Measurements from ENCODE around the gene ALPK3.
"Not testable (repeated sequence)": the region's sequence is repeated elsewhere in the genome, so short reads cannot be mapped to it uniquely, and the experiment has no call there.

ALPK3 gene

DNA sequence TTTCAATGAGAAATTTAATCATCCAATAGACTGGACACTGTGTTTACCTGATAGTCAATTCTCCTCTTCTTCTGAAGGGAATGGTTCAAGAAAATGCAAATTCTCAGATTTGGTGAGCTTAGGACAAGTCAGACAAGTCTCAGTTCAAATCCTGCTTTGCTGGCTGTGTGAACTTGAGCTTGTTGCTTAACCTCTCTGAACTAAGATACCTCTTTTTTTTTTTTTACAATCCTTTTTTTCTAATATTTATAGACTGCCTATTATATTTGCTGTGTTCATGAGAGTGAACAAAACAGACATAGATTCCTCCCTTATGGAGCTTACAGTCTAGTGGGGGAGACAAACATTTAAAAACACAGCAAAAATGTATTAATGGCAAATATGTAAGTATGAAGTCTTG is 59.1 kb downstream of the ALPK3 start:
- no peak for DNase-seq

DNA sequence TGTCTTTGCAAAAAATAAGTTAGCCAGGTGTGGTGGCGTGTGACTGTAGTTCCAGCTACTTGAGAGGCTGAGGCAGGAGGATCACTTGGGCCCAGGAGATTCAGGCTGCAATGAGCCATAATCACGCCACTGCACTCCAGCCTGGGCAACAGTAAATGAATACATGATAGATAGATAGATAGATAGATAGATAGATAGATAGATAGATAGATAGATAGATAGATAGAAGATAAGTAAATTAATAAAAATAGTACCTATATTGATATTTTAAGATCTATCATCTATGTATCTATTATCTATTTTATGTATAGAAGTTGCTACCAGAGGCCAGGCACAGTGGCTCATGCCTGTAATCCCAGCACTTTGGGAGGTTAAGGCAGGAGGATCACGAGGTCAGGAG is 60.5 kb downstream of the ALPK3 start:
- DNase-seq = not testable (repeated sequence)

DNA sequence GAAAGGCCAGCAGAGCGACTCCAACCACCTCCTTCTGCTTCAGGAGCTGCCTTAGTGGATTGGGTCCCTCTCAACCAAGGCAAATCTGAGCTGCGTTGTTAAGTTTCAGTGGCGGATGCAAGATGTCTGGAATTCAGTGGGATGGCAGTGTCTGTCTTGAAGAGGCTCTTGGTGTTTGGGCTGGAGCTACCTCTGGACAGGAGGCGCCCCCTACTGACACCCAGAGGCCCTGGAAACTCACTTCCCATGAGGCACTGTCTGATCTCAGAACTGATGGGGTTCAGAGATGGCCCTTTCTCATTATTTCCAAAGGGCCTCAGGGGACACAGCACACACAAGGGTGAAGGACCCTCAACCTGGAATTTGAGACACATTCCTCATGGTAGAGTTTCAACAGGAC is 61.3 kb downstream of the ALPK3 start:
- peak; percentile 48 to 50 for DNase-seq

DNA sequence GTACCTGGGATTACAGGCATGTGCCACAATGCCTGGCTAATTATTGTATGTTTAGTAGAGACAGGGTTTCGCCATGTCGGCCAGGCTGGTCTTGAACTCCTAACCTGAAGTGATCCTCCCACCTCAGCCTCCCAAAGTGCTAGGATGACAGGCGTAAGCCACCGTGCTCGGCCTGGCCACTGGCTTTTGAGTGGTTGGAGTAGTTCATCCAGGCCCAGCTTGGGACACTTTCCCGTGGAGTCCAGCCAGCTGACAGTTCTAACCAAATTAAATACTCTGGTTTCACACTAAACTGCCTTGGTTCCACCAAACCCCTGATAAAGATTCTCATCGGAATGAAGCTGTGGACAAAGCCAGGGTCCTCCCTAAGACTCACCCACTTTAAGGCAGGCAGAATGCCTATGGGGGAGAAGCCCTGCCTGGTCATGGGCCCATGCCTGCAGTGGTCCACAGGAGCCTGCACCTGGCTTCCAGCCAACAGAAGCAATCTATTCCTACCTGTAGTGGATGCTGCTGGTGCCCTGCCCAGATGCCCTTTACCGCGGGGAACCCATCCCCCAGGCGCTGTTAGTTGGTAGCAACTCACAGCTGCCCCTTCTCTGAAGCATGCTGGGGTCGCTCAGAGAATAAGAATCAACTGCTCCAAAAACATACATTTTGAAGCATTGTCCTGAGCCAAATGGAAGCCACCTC is 62.1 kb downstream of the ALPK3 start:
- no peak for DNase-seq

DNA sequence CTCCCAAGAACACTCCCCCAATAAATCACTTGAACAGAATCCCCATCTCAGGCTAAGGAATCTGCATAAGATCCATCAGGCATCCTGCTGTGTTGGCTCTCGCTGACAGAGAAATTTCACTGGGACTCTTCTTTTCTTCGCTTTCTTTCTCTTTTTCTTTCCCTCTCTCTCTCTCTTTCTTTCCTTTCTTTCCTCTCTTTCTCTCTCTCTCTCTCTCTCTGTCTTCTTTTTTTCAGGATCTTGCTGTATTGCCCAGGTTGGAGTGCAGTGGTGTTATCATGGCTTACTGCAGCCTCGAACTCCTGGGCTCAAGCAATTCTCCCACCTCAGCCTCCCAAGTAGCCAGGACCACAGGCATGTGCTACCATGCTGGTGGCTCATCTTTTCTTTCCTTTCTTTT is 62.9 kb downstream of the ALPK3 start:
- DNase-seq = no peak

DNA sequence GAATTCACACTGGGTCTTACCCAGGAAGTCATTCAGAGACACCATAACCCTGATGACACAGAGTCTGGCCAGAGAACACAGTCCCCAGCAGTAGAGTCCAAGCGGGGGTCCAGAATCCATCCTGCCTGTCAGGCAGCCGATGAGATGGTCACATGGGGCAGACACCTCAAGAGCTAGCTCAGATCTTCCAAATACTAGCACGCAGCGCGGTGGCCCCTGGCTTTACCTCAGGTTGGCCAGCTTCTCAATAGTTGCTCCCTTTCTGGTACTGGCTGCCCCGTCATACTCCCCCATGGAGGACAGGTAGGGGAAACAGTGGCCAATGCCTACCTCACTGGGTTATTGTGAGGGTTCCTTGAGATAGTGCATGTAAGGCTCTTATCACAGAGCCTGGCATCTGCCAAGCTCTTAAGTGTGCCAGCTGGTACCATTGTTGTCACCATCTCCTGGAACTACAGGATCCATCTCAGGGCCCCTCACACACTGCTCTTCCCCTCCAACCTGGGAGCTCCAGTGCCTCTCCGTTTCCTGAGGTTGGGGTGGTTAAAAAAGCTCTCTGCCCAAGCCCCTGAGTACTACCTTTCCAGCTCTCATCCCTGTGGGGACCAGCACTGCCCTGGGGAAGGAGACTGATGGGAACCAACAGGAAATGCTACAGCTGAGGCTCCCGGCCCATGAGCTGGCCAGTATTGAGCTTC is 63.8 kb downstream of the ALPK3 start:
- no peak for DNase-seq

DNA sequence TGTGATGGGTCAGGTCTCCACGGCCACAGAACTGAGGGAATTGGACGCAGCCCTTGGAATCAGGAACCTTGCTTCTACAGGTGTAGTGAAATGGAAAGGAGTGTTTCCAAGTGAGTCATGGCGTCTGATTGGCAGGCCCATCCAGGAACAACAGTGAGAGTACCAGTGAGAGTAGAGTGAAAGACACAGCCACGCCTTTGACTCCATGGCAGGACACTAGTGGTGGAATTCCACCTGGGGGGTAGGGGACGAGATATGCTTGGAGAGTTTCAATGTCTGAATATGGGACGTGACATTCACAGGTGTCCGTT is 64.3 kb downstream of the ALPK3 start:
- no peak for DNase-seq

DNA sequence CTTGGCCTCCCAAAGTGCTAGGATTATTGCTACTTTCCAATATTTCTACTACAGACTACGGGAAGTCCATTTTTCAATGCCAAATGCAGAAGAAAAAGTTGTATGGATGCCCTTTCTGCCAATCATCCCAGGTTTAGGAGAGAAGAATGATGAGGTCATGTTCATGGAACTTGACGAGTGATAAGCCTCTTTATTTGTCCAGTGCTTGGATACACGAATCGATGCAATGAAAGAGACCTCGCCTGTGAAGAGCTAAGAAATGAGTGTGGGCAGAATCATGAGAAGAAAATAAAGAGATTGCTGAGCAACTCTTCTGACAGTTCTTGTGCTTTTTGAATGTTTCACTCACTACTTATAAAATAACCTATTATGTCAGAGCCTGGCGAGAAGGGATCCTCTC is 66.3 kb downstream of the ALPK3 start:
- no peak for DNase-seq

DNA sequence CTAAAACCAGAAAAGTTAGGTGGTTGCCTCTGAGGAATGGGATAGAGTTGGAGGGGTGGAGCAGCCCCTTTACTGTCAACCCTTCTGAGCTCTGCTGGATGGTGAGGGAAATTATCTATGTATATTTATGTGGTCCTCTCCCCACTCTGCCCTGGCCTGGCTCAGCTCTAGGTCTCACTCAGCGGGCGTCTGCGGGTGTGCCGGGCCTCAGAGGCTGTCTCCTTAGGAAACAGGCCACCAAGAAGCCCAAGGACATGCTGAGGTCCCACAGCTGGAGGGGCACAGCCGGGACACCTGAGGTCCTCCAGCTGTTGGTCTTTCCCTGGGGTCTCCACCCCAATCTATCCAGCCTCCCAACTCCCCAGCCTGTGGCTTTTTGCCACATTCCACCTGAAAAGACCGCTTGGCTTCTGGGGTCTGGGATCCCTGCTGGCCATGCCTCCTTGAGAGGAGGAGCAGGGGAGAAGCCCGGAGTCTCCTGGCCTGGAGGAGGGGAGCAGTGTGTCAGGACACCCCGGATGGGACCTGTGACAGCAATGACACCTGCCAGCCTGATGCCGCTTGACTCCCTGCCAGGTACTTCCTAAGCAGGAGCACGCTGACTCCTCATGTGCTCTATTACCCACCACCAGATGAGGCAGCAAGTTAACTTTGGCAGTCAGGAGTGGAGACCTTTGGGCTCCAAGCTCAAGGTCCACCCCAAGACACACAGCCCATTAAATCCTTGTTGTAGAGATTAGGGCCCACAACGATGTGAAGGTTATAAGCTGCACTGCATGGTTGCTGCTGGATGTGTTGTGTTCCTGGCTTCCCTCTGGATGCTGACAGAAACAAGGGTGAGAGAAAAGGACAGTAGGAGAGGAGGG is 67.0 kb downstream of the ALPK3 start, which contains the start of gene SLC28A1:
Gene SLC28A1, plus strand, starts transcription at position 747 of the 866 bp plus-strand sequence. CDS start 3,099 bp downstream, outside the sequence.
- DNase-seq = no peak

DNA sequence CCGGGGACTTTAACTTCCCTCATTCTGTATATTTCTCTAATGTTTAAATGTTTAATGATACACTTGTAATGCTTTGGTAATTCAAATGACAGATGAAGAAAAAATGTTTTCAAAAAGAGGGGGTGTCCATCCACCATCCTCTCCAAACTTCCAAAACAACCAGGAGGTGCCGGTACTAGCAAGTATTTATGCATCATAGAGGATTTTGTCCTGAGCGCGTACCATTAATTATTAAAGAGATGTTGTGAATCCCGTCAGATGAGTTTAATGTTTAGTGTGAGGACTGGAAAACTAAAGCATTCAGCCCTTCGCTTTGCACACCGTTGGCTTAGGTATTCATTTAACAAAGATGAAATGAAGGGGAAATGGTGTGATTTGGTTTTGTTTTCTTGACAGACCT is 68.6 kb downstream of the ALPK3 start:
- DNase-seq = no peak

DNA sequence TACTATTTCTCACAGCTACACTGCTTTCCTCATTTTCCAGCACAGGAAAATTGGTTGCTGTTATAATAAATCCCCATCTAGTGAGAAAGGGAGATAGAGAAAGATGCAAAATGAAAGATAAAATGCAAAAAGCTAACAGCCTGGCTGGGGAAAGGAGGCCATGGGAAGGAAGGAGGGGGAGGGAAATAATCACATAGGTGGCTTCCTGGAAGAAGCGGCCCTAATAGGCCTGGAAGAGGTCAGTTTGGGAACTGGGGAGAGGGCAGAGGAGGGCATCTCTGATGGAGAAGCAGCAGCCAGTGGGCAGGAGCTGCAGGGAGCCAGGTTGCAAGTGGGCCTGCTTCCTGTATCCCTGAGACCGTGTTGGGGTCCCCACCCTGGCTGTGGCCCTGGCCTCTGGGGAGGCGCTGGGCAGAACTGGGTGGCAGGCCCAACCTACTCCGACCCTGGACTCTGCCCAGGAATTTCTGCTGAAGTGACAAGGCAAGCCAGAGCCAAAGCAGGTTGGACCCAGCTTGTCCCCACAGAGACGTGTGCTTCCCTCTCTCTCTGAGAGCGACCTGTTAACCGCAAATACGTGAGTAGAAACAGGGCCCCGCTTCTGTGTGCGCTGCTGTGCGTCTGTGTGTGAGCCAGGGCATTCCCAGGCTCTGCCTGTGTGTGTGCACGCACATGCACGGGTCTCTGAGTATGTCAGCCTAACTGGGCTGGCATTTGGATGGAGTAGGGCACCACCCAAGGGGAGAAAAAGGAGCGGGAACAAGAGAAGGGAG is 69.2 kb downstream of the ALPK3 start:
- DNase-seq = no peak

DNA sequence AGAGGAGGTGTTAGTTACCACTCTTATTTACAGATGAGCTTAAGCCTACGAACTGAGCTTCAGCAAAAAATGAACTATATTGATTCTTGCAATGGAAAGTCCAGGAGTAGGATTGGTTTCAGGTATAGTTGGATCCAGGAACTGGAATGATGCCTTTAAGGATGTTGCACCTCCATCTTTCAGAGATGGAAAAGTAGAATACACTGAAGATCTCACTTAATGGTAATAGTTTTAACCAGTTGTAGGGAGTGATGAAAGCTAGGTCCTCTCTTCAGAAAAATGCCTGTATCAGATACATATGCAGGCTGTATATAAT is 69.8 kb downstream of the ALPK3 start:
- DNase-seq = no peak

DNA sequence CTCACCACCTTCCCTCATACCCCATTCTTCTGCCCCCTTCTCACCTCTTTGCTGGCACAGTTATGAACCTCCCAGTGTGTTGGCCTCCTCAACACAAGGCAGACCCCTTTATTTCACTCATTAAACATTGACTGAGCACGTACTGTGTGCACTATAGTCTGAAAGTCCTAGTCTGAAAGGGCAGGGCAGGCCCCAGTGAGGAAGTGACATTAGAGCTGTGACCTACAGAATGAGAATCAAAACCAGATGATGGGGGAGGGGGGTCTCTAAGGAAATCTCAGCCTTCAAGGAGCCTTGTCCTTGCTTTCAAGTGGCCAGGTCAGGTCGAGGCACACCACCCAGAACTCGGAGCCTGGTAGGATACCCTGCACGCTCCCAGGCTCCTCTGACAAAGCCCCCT is 70.8 kb downstream of the ALPK3 start:
- DNase-seq = no peak

DNA sequence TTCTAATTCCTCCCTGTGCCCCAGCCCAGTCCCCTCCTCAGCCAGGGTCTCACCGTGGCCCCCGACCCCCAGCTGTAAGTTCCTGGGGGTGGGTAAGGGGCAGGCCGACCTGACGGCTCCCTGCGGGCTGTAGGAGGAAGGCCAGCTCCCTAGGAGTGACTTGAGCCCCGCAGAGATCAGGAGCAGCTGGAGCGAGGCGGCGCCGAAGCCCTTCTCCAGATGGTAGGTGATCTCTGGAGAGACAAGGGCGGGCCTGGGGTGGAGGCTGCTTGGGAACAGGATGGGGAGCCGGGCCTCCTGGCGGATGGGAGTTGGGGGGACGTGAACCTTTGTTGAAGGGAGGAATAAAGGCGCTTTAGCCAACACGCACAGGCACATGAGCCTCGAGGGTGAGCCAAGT is 71.5 kb downstream of the ALPK3 start:
- no peak for DNase-seq

DNA sequence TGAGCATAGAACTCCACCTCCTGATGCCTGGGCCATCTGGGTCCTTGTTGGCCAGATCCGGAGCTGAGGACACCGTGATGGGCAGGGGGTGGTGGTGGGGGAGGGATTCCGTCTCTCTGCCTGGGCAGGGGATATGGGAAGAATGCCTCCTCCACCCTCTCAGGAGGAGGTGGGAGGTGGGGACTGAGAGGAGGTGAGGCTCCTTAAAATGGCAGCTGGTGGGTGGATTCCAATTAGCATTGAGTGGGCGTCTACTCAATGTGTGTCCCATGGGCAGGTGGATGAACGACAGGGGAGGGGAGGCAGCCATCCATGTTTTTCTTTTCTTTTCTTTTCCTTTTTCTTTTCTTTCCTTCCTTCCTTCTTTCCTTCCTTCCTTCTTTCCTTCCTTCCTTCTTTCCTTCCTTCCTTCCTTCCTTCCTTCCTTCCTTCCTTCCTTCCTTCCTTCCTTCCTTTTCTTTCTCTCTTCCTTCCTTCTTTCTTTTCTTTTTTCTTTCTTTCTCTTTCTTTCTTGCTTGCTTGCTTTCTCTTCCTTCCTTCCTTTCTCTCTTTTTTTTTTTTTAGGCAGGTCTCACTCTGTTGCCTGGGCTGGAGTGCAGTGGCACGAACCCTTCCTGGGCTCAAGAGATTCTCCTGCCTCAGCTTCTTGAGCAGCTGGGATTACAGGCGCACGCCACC is 72.3 kb downstream of the ALPK3 start:
- no peak for DNase-seq

DNA sequence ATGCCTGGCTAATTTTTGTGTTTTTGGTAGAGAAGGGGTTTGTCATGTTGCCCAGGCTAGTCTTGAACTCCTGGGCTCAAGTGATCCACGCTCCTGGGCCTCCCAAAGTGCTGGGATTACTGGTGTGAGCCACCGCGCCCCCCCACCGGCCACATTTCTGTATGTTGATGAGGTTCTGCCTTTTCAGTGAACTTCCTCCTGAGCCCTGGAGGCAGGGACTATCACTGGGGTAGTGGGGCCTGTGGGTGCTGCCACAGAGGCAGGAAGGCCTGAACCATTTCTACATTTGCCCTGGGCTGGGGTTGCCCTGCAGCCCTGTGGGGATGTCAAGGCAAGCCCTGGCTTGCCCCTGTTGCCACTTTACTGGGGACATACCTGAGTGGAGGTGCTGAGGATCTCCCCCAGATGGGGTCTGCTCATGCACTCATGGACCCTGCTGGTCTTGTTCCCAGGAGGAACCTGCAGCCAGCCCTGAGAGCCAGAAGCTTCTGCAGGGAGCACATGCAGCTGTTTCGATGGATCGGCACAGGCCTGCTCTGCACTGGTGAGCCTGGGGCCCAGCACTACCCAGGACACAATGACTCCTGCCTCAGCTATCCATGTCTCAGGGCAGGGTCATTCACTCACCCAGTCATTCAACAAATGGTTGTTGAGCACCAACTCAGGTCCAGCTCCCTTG is 73.0 kb downstream of the ALPK3 start:
- no peak for DNase-seq

DNA sequence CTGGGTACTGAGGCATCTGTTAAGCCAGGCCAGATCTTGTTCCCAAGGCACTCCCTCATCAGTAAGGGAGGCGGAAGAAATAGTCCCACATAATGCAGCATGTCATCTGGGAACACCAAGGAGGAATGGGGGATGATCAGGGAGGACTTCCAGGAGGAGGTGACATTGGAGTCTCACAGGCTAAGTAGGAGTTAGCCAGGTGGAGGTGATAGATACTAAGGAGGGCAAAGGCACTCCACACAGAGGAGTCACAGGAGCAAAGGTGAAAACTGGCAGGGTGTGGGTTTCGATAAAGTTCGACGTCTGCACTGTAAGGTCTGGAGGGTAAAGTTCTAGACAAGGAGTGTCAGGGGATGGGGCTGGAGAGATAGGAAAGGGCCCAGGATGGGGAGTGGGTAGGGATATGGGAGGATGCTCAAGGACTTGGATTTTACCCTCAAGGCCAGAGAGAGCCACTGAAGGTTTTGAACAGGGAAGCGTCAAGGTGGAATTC is 73.6 kb downstream of the ALPK3 start:
- no peak for DNase-seq

DNA sequence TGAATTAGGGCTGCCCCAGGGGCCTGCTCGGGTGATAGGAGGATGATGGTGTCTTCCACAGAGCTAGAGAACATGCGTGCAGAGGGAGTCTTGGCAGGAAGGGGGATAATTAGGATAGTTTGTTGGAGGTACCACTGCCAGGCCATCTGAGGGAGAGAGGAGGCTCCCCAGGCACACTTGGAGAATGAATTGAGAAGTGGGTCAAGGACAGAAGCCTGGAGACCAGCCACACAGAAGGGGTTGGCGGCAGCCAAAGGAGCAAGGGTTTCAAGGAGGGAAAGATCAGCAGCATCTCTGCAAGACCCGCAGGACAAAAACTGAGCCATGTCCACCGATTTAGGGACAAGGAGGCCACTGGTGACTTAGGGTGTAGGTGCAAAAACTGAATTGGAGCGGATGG is 74.2 kb downstream of the ALPK3 start:
- no peak for DNase-seq

DNA sequence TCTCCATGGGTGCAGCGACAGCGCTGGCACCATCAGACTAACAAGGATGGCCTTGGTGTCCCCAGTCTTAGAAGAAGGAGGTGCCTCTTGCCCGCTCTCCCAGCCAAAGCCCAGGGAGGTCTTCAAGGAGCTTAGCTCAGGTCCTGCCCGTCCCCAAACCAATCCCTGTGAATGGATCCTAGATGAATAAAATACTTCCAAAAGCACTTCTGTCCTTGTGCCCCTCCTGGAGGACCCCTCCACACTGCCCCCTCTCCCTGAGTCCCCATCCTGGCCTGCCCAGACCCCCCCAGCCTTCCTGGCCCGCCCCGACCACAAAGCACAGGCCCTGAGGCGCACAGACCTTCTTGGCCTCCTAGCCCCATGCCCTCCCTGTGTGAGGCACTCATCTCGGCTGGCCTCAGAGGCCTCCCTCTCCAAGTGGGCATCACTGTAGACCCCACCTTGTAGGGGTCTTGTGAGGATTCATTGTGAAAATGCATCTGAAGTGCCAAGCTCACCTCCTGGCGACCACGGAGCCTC is 75.7 kb downstream of the ALPK3 start:
- no peak for DNase-seq

DNA sequence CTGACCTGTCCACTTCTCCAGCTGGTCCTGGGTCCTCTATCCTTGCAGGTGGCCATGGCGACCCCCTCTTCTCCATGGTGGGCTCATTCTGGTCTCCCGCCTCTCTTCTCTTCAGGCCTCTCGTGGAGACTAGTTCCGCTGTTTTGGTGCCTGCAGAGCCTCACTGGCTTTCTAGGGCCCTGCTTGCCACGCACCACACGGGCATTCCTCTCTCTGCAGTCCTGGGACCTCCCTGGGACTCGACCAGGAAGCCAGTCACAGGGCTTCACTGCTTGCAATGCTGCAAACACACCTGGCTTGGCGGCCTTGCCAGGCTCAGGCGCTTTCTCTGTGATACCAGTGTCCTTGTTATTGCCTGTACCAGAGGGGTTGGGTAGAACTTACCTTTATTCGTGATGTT is 76.5 kb downstream of the ALPK3 start:
- DNase-seq = no peak

DNA sequence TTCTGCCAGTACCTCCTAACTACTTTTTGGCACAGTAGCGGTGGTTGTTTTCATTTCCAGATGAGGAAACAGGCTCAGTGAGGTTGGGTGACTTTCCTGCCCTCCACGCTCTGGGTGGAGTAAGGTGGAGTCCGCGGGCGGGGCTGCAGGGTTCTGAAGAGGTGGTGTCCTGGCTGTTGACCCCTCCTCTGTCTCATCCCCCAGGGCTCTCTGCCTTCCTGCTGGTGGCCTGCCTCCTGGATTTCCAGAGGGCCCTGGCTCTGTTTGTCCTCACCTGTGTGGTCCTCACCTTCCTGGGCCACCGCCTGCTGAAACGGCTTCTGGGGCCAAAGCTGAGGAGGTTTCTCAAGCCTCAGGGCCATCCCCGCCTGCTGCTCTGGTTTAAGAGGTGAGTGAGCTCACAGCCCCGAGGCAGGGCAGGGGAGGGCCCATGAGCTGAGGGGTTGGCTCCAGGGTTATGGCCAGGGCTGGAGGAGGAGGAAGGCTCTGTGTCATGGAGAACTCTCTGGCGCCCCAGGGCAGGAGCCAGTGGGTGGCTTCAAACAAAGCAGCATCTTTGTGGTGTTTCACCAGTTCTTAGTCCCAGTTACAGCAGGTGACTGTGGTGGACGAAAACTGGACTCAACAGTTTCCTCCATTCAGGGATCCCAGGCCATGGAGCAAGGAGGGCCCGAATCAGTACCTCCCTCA is 77.7 kb downstream of the ALPK3 start:
- no peak for DNase-seq
